Stimulated activated CD4-positive, alpha-beta T cell treated with anti-CD3 and anti-CD28 coated beads, Interleukin-4, amount 100 ng/mL, for 1 hour (primary cell): ENCODE data around the gene KCNMB4.
"Not testable (repeated sequence)": the region's sequence is repeated elsewhere in the genome, so short reads cannot be mapped to it uniquely, and the experiment has no call there.

Experiments
- DNase-seq: peaks from one replicate; pipeline ENCODE4 v3.0.0-alpha.2; 2020

The KCNMB4 gene

DNA sequence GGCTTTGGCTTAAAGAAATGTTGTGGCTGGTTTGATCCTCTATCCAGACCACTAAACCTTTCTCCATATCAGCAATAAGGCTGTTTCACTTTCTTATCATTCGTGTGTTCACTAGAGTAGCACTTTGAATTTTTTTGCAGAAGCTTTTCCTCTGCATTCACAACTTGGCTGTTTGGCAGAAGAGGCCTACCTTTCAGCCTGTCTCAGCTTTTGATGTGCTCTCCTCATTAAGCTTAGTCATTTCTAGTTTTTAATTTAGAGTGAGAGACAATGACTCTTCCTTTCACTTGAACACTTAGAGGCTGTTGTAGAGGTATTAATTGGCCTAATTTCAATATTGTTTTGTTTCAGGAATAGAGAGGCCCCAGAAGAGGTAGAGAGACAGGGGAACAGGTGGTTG, 13.8 kb downstream of the KCNMB4 start:
- DNase-seq = no peak

DNA sequence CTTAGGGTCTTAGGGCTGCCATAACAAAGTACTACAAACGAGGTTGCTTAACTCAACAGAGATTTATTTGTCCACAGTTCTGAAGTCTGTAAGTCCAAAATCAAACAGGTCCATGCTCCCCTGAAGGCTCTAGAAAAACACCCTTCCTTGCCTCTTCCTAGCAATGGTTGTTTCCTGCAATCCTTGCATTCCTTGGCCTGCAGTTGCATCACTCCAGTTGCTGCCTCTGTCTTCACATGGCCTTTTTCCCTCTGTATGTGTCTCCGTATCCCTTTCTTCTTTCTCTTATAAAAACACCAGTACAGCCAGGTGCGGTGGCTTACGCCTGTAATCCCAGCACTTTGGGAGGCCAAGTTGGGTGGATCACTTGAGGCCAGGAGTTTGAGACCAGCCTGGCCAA, 17.4 kb downstream of the KCNMB4 start:
- DNase-seq = no peak

GRCh38 chr12:70383886-70384285, 17.8 kb downstream of the KCNMB4 start:
- no peak for DNase-seq

DNA sequence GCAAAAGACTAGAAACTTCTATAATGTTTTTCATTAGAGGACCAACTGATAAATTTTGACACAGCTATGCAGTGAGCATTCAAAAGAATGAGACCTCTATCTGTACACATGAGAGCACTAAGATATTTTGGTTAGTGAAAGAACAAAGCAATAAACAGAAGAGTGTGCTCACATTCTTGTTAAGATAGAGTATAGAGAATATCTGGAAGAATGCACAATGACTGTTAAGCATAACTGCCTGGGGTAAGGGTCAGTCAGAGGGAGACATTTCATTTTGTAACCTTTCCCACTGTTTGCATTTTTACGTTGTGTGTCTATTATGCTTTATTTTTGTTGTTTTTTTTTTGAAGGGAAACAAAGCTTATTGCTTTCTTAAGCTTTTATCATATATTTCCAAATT, 20.7 kb downstream of the KCNMB4 start:
- DNase-seq = no peak

GRCh38 chr12:70389678-70390077, 23.6 kb downstream of the KCNMB4 start:
- no peak for DNase-seq

GRCh38 chr12:70392631-70393030, 26.5 kb downstream of the KCNMB4 start:
- DNase-seq = not testable (repeated sequence)

- no peak for DNase-seq
Measured at GRCh38 chr12:70393787-70394499, 27.9 kb downstream of the KCNMB4 start.

- DNase-seq = no peak
Measured at GRCh38 chr12:70398002-70398401, 31.9 kb downstream of the KCNMB4 start.

DNA sequence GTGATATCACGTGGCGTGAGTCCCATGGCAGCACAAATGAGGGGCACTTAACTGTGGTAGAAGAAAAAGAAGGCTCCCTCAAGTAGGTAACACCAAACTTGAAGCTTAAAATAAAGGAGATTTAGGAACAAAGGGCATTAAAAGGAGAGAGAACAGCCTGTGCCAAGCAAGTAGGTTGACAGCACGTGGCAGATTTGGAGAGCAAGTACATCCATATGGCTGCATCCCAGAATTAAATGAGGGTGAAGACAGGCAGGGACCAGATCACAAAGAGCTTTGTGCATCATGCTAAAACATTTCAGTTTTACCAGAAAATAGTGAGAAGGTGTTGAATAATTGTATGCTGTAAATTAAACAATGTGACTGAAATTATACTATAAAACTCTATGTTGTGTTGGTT, 32.8 kb downstream of the KCNMB4 start:
- no peak for DNase-seq

DNA sequence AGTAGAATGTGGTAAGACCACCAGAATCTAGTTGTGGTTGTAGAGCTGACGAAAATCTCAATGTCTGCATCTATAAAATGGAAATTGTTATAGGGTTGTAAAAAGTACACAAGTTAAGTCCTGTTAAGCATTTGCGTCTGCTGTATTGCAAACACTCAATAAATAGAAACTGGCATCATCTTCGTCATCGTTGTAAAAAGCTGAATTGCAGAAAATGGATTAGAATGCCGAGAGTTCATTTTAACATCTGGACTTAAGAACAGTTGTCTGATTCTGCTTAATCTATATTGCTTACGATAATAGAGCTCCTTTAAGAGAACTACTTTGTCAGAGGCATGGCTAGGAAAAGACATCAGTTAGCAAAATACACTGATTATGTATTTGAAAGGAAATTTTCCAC, 33.2 kb downstream of the KCNMB4 start:
- no peak for DNase-seq

GRCh38 chr12:70400124-70400523, 34.0 kb downstream of the KCNMB4 start:
- DNase-seq = no peak

- DNase-seq = no peak
Measured at GRCh38 chr12:70402597-70402996, 36.5 kb downstream of the KCNMB4 start.

- no peak for DNase-seq
Measured at GRCh38 chr12:70403826-70404225, 37.7 kb downstream of the KCNMB4 start.

- DNase-seq = no peak
Measured at GRCh38 chr12:70408004-70408790, 42.1 kb downstream of the KCNMB4 start.

GRCh38 chr12:70415987-70416386, 49.9 kb downstream of the KCNMB4 start:
- DNase-seq = no peak

DNA sequence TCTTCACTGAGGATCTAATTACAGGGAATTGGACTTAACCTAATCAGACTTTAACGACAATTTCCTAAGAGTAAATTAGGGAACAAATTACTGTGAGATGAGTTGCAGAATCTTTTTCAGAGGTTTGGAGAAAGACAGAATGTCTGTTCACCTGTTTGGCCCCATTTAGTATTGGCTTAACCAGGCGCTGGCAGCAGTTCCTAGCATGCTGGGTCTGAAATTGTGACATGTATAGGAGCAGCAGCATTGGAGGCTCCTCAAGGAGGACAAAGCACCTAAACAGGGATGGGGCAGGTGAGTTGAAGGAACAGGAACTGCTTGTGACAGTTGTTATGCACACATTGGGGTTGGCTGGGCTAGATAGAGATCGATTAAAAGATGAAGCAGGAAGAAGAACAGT, 51.0 kb downstream of the KCNMB4 start:
- no peak for DNase-seq

DNA sequence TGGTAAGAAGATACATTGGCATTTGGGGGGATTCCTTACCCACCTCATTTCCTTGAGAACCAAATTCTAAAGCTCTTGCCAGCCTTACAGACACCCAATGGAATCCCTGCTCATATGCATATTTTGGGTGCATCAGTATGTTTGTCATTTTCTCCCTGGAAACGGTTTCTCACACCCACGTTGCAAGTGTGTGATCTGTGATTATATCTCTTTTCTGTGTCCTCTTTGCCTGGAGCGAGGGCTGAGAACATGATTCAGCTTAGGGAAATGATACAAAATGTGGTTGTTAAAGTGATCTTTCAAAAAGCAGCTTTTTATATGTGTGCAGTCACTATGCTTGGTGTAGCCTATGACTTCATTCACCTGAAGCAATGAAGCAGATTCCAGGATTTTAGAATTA, 52.0 kb downstream of the KCNMB4 start:
- DNase-seq = no peak

GRCh38 chr12:70422631-70423030, 56.5 kb downstream of the KCNMB4 start:
- no peak for DNase-seq

DNA sequence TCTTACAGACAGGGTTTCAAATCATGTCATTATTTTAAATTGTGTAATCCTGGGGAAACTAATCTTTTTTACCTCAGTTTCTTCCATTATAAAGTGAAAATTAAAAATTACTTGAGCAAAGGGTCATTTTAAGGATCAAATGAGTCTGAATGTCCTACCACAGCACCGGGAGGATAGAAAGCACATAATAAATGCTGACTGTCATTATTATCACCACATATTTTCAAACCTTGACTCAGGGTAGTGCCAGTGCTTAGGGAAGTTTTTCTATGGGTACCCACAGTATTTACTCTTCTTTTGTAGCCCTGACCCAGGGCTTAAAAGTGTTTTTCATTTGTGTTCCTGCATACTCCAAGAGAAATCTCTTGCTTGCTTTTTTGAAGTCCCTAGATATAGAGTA, 60.5 kb downstream of the KCNMB4 start:
- DNase-seq = no peak

- DNase-seq = no peak
Measured at GRCh38 chr12:70427611-70428010, 61.5 kb downstream of the KCNMB4 start.

GRCh38 chr12:70430400-70430799, 64.3 kb downstream of the KCNMB4 start:
- DNase-seq = no peak

DNA sequence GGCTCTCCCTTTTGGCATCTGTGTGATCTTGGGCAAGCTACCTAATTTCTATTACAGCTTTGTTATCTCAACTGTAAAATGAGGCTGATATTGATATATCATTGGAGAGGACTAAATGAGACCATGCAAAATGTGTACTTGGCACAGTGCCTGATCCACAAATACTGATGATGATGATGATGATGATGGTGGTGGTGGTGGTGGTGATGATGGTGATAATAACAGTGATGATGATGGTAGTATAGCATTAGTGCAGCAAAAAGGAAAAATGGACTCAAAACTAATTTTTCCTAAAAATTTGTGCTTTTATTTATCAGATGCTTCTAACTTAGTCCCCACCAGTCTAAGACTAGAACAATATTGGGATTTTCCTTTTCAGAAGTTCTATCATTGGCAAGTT, 70.7 kb downstream of the KCNMB4 start:
- no peak for DNase-seq

DNA sequence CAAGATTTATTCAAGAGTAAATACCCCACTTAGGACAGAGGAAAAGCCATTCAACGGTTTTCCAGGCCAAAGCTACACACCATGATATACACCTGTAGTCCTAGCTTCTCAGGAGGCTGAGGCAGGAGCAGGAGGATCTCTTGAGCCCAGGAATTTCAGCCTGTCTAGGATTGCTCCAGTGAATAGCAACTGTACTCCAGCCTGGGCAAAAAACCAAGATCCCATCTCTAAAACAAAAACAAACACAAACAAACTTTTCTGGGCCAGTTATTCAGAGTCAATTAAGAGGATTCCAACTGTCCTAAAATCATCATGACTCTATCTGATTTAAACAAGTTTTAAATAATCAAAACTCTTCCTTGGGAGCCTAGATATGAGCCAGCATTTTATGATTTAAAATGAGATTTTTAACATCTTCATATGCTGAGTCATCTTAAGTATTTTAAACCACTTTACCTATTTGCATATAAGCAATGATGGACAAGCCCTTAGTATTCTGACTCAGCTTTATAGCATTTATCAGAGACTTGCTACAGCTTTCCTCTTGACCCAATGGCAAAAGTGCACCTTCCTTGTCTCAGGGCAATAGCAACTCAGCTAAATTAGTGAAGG, 77.1 kb downstream of the KCNMB4 start:
- DNase-seq = no peak

DNA sequence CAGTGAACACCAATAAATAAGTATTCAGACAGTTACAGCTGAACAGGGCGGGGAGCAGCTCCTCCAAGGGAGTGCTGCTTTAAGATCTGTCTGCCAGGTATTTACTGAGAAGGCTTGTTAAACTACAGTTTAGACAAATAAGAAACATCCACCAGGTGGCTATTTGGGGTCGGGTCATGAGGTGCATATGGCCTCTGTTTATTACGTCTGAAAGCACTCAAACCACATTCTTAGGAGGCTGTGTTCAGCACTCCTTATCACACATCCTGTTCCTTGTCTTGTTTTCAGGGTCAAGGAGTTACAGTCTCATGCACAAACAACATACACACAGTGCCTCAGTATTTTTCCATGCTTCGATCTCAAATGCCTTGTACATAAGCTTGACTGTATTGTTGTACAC, 78.8 kb downstream of the KCNMB4 start:
- DNase-seq = no peak
